GM23338 (cell line): ENCODE measurements around the gene APAF1. TPM values are rescaled to one million over a fixed set of nuclear protein-coding genes. Genes with fewer than 3 reads are reported as not detected.
"Not testable (repeated sequence)": the region's sequence is repeated elsewhere in the genome, so short reads cannot be mapped to it uniquely, and the experiment has no call there.

ENCODE experiments used
- ATAC-seq: fragments of 200-7000 bp; cut with Tn5 transposase; 3 replicates; pipeline ENCODE4 v1.9.1; 2020
- DNase-seq: peaks from one replicate; pipeline ENCODE4 v3.0.0-alpha.2; 2015; ENCODE audit warnings: low spot score
- H2AFZ ChIP-seq: fragments of 200-600 bp; sonication (generic); 2 replicates; pipeline ENCODE4 v1.8.0; 2016; ENCODE audit warnings: antibody characterized with exemption, mild to moderate bottlenecking, moderate library complexity
- H3F3A ChIP-seq: fragments of 200-600 bp; sonication (generic); replicated peaks from 2 replicates; pipeline ENCODE4 v1.8.0; 2017; ENCODE audit warnings: antibody characterized with exemption, mixed run types, low read depth
- H3K27ac ChIP-seq: fragments of 200-600 bp; sonication (generic); 2 replicates; pipeline ENCODE4 v1.6.1; 2016; ENCODE audit warnings: low read depth
- H3K27me3 ChIP-seq: fragments of 200-600 bp; sonication (generic); 2 replicates; pipeline ENCODE4 v1.8.0; 2016; ENCODE audit warnings: mild to moderate bottlenecking, mixed run types, moderate library complexity; ENCODE audit not compliant: insufficient read depth
- H3K36me3 ChIP-seq: fragments of 200-600 bp; sonication (generic); 2 replicates; pipeline ENCODE4 v1.8.0; 2016; ENCODE audit warnings: mild to moderate bottlenecking; ENCODE audit not compliant: insufficient read depth
- H3K4me1 ChIP-seq: fragments of 200-600 bp; sonication (generic); 2 replicates; pipeline ENCODE4 v1.8.0; 2016; ENCODE audit warnings: mild to moderate bottlenecking, moderate library complexity; ENCODE audit not compliant: insufficient read depth
- H3K4me2 ChIP-seq: fragments of 200-600 bp; sonication (generic); 2 replicates; pipeline ENCODE4 v1.7.1; 2017; ENCODE audit warnings: mixed run types
- H3K4me3 ChIP-seq: fragments of 200-600 bp; sonication (generic); 2 replicates; pipeline ENCODE4 v1.6.1; 2016; ENCODE audit warnings: mixed run types
- H3K79me2 ChIP-seq: fragments of 200-600 bp; sonication (generic); replicated peaks from 2 replicates; pipeline ENCODE4 v1.8.0; 2017; ENCODE audit warnings: mild to moderate bottlenecking; ENCODE audit not compliant: insufficient read depth
- H3K9me2 ChIP-seq: fragments of 200-600 bp; sonication (generic); 2 replicates; pipeline ENCODE4 v1.8.0; 2017; ENCODE audit not compliant: insufficient read depth
- H4K20me1 ChIP-seq: fragments of 200-600 bp; sonication (generic); replicated peaks from 2 replicates; pipeline ENCODE4 v1.8.0; 2017; ENCODE audit warnings: mild to moderate bottlenecking; ENCODE audit not compliant: insufficient read depth
- H3K27ac Mint-ChIP-seq: 2 replicates; pipeline ENCODE4 v1.8.0; 2020; ENCODE audit warnings: inconsistent platforms, mild to moderate bottlenecking, moderate library complexity, mixed read lengths
- H3K27me3 Mint-ChIP-seq: 3 replicates; pipeline ENCODE4 v1.8.0; 2022; ENCODE audit warnings: low read depth, mild to moderate bottlenecking, moderate library complexity, mixed read lengths, inconsistent platforms; ENCODE audit not compliant: insufficient read depth, poor library complexity
- H3K36me3 Mint-ChIP-seq: 3 replicates; pipeline ENCODE4 v1.8.0; 2021; ENCODE audit warnings: low read depth, mild to moderate bottlenecking, inconsistent platforms, moderate library complexity, mixed read lengths
- H3K4me1 Mint-ChIP-seq: 3 replicates; pipeline ENCODE4 v1.8.0; 2020; ENCODE audit warnings: mild to moderate bottlenecking, inconsistent platforms, mixed read lengths
- H3K4me3 Mint-ChIP-seq: 3 replicates; pipeline ENCODE4 v1.8.0; 2021; ENCODE audit warnings: moderate library complexity, mild to moderate bottlenecking, inconsistent platforms, mixed read lengths
- H3K9me3 Mint-ChIP-seq: 3 replicates; pipeline ENCODE4 v1.8.0; 2020; ENCODE audit warnings: moderate library complexity, mild to moderate bottlenecking, inconsistent platforms, mixed read lengths
- EZH2 ChIP-seq: fragments of 200-600 bp; sonication (generic); IDR thresholded peaks from one replicate; pipeline ENCODE4 v1.8.0; 2017; ENCODE audit warnings: antibody characterized with exemption, mild to moderate bottlenecking, low read depth; ENCODE audit not compliant: unreplicated experiment
- EZH2phosphoT487 ChIP-seq: fragments of 200-600 bp; sonication (generic); IDR thresholded peaks from one replicate; pipeline ENCODE4 v1.8.1; 2018; ENCODE audit warnings: antibody characterized with exemption; ENCODE audit not compliant: unreplicated experiment
- JUNB ChIP-seq: IDR thresholded peaks from one replicate; pipeline ENCODE4 v1.6.1; 2016; ENCODE audit warnings: antibody characterized with exemption; ENCODE audit not compliant: unreplicated experiment
- NANOG ChIP-seq: IDR thresholded peaks from 2 replicates; pipeline ENCODE4 v1.6.1; 2016; ENCODE audit warnings: antibody characterized with exemption, borderline replicate concordance
- REST ChIP-seq: IDR thresholded peaks from one replicate; pipeline ENCODE4 v1.6.1; 2018; ENCODE audit warnings: antibody characterized with exemption; ENCODE audit not compliant: unreplicated experiment
- STAT1 ChIP-seq: IDR thresholded peaks from one replicate; pipeline ENCODE4 v1.6.1; 2016; ENCODE audit warnings: antibody characterized with exemption; ENCODE audit not compliant: unreplicated experiment
- ZNF114 ChIP-seq: fragments of 250-450 bp; sonication (Bioruptor Pico); IDR thresholded peaks from 2 replicates; pipeline ENCODE4 v1.5.0; 2020; ENCODE audit warnings: mild to moderate bottlenecking, moderate library complexity
- ZNF331 ChIP-seq: fragments of 250-450 bp; sonication (Bioruptor Pico); IDR thresholded peaks from 2 replicates; pipeline ENCODE4 v1.5.0; 2020; ENCODE audit warnings: low read depth, mild to moderate bottlenecking, moderate library complexity
- ZNF462 ChIP-seq: fragments of 250-450 bp; sonication (Bioruptor Pico); IDR thresholded peaks from 2 replicates; pipeline ENCODE4 v1.5.0; 2020; ENCODE audit warnings: mild to moderate bottlenecking, moderate library complexity
- polyA plus RNA-seq: library from polyadenylated mRNA; unstranded; fragments of >200 nt; fragmentation: Nextera tagmentation; extraction: Ambion mirVana; gene quantifications from 2 replicates; pipeline ENCODE4 v1.2.1, GENCODE V29; 2016
- total RNA-seq: library from RNA; depleted of rRNA; stranded (reverse); fragments of >200 nt; shearing (Covaris generic); gene quantifications from 2 replicates; pipeline ENCODE4 v1.2.3, GENCODE V29; 2014
- TF ChIP-seq, protein P1 (sequence below): IDR thresholded peaks from 2 replicates; pipeline ENCODE4 v1.6.1; 2016; ENCODE audit warnings: antibody characterized with exemption

APAF1 gene
- total and polyA plus RNA-seq, 2 experiments from 2014 or later: 12.0 to 31.2 TPM

GRCh38 chr12:98755855-98756254 is 110.8 kb downstream of the APAF1 start:
- H3K4me3 Mint-ChIP-seq, H3F3A ChIP-seq, H3K36me3 Mint-ChIP-seq, H3K4me1 ChIP-seq, H4K20me1 ChIP-seq, H3K27ac ChIP-seq, H3K27me3 ChIP-seq, H2AFZ ChIP-seq, H3K27ac Mint-ChIP-seq, H3K4me1 Mint-ChIP-seq, H3K9me3 Mint-ChIP-seq, H3K27me3 Mint-ChIP-seq, H3K36me3 ChIP-seq, H3K79me2 ChIP-seq, H3K4me3 ChIP-seq, H3K4me2 ChIP-seq, H3K9me2 ChIP-seq, ATAC-seq: not testable (repeated sequence)
- DNase-seq: peak; percentile 19

GRCh38 chr12:98757455-98757854 is 112.4 kb downstream of the APAF1 start:
- Mint-ChIP-seq H3K36me3 (no peaks in the 10 kb centered on the region), H3K27ac (no peak overlapping the region), H3K4me1 (0 out of 3 replicates have a peak, but pooled peaks cover 2% of the 10 kb centered on the region), H3K27me3 (peaks cover 1% of the 10 kb centered on the region), H3K4me3 (no peak overlapping the region), H3K9me3 (no peaks in the 10 kb centered on the region)
- Histone ChIP-seq H3K79me2 (no peaks in the 10 kb centered on the region), H3K4me1 (no peaks in the 10 kb centered on the region), H3K36me3 (no peaks in the 10 kb centered on the region), H3F3A (no peaks in the 10 kb centered on the region), H4K20me1 (no peaks in the 10 kb centered on the region), H3K27ac (no peak overlapping the region), H2AFZ (no peak overlapping the region), H3K27me3 (no peaks in the 10 kb centered on the region), H3K4me2 (no peak overlapping the region), H3K4me3 (no peak overlapping the region), H3K9me2 (no peaks in the 10 kb centered on the region)
- TF ChIP-seq, protein P1, sequence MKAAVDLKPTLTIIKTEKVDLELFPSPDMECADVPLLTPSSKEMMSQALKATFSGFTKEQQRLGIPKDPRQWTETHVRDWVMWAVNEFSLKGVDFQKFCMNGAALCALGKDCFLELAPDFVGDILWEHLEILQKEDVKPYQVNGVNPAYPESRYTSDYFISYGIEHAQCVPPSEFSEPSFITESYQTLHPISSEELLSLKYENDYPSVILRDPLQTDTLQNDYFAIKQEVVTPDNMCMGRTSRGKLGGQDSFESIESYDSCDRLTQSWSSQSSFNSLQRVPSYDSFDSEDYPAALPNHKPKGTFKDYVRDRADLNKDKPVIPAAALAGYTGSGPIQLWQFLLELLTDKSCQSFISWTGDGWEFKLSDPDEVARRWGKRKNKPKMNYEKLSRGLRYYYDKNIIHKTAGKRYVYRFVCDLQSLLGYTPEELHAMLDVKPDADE: no peak
- TF ChIP-seq EZH2phosphoT487 (no peak), ZNF114 (CRISPR knock-in tag) (no peak), NANOG (no peak), EZH2 (no peak), REST (no peak), ZNF331 (CRISPR knock-in tag) (no peak), JUNB (no peak), STAT1 (no peak), ZNF462 (CRISPR knock-in tag) (no peak)
- DNase-seq (no peak), ATAC-seq (no peak)
